IMR-90 (cell line): ENCODE measurements around the gene RPS27L. TPM values are rescaled to one million over a fixed set of nuclear protein-coding genes. Genes with fewer than 3 reads are reported as not detected.

Experiments used
- ATAC-seq: fragments of 200-7000 bp; cut with Tn5 transposase; 2 replicates; pipeline ENCODE4 v1.9.1; 2020; ENCODE audit warnings: low read depth, mild to moderate bottlenecking, moderate library complexity
- BruUV-seq: library from RNA; stranded (reverse); fragments of 400-500 nt; replicated peaks from 2 replicates; lab custom pipeline; 2021; lab: Mats Ljungman, UMichigan
- CTCF ChIA-PET: fragments of 300-600 bp; formaldehyde crosslinking; extraction: SDS; loops from one replicate; lab custom pipeline; 2021; ENCODE audit warnings: antibody characterized with exemption; lab: Yijun Ruan, JAX
- POLR2A ChIA-PET: fragments of 300-600 bp; sonication (Branson Sonifier 250); formaldehyde crosslinking; loops from one replicate; lab custom pipeline; 2022; ENCODE audit warnings: antibody characterized with exemption; ENCODE audit not compliant: unreplicated experiment; lab: Charles Lee
- DNase-seq: peaks from one replicate; pipeline ENCODE4 v3.0.0; 2013
- H2AFZ ChIP-seq: replicated peaks from 2 replicates; pipeline ENCODE3; 2013; ENCODE audit warnings: low read length, mild to moderate bottlenecking; ENCODE audit not compliant: poor library complexity
- H2AK5ac ChIP-seq: 2 replicates; pipeline ENCODE4 v1.6.1; 2013; ENCODE audit warnings: low read depth, low read length, inconsistent platforms
- H2AK9ac ChIP-seq: replicated peaks from 2 replicates; pipeline ENCODE3; 2013; ENCODE audit warnings: mild to moderate bottlenecking, low read depth, low read length, moderate library complexity; ENCODE audit not compliant: poor library complexity
- H2BK120ac ChIP-seq: 2 replicates; pipeline ENCODE4 v1.6.1; 2013; ENCODE audit warnings: low read depth, low read length, inconsistent platforms
- H2BK15ac ChIP-seq: 3 replicates; pipeline ENCODE4 v1.6.1; 2013; ENCODE audit warnings: low read depth, low read length, inconsistent platforms
- H2BK20ac ChIP-seq: 2 replicates; pipeline ENCODE4 v1.6.1; 2013; ENCODE audit warnings: low read depth, mild to moderate bottlenecking, inconsistent platforms, low read length, moderate library complexity
- H2BK5ac ChIP-seq: 2 replicates; pipeline ENCODE4 v1.6.1; 2013; ENCODE audit warnings: mild to moderate bottlenecking, low read depth, low read length, inconsistent platforms; ENCODE audit not compliant: poor library complexity, severe bottlenecking
- H3K14ac ChIP-seq: replicated peaks from 2 replicates; pipeline ENCODE4 v1.6.1; 2013; ENCODE audit warnings: low read depth, low read length, inconsistent platforms
- H3K18ac ChIP-seq: 2 replicates; pipeline ENCODE4 v1.6.1; 2013; ENCODE audit warnings: low read depth, low read length, control low read depth
- H3K23ac ChIP-seq: 2 replicates; pipeline ENCODE4 v1.6.1; 2013; ENCODE audit warnings: low read depth, low read length, inconsistent platforms
- H3K27ac ChIP-seq: 2 replicates; pipeline ENCODE4 v1.5.1; 2013; ENCODE audit warnings: mild to moderate bottlenecking, control low read depth, low read length; ENCODE audit not compliant: insufficient read depth
- H3K27me3 ChIP-seq: 2 replicates; pipeline ENCODE4 v1.6.1; 2013; ENCODE audit warnings: low read length; ENCODE audit not compliant: control insufficient read depth, insufficient read depth
- H3K36me3 ChIP-seq: 2 replicates; pipeline ENCODE4 v1.6.1; 2013; ENCODE audit warnings: low read length, mixed read lengths; ENCODE audit not compliant: control insufficient read depth, insufficient read depth
- H3K4ac ChIP-seq: 2 replicates; pipeline ENCODE4 v1.6.1; 2013; ENCODE audit warnings: low read depth, low read length, inconsistent platforms
- H3K4me1 ChIP-seq: 2 replicates; pipeline ENCODE4 v1.6.1; 2013; ENCODE audit warnings: low read length, mixed read lengths; ENCODE audit not compliant: control insufficient read depth, insufficient read depth
- H3K4me2 ChIP-seq: 2 replicates; pipeline ENCODE4 v1.6.1; 2013; ENCODE audit warnings: low read depth, mild to moderate bottlenecking, control low read depth, low read length, moderate library complexity
- H3K4me3 ChIP-seq: 2 replicates; pipeline ENCODE4 v1.5.1; 2013; ENCODE audit warnings: low read depth, mild to moderate bottlenecking, control low read depth, low read length, moderate library complexity; ENCODE audit not compliant: insufficient read depth
- H3K56ac ChIP-seq: 2 replicates; pipeline ENCODE4 v1.6.1; 2013; ENCODE audit warnings: low read length, inconsistent platforms; ENCODE audit not compliant: insufficient read depth; ENCODE audit errors: extremely low read depth
- H3K79me1 ChIP-seq, 2 experiments: 2 replicates each; pipeline ENCODE4 v1.6.1; 2013; ENCODE audit warnings: low read length in 2 of 2, inconsistent platforms in 1 of 2, low read depth in 1 of 2
- H3K9ac ChIP-seq: 2 replicates; pipeline ENCODE4 v1.6.1; 2013; ENCODE audit warnings: low read depth, low read length, control low read depth
- H3K9me1 ChIP-seq: 2 replicates; pipeline ENCODE4 v1.6.1; 2013; ENCODE audit warnings: low read length, inconsistent platforms; ENCODE audit not compliant: insufficient read depth
- H3K9me3 ChIP-seq: 2 replicates; pipeline ENCODE4 v1.6.1; 2013; ENCODE audit warnings: low read length; ENCODE audit not compliant: control insufficient read depth, insufficient read depth
- H4K20me1 ChIP-seq: 2 replicates; pipeline ENCODE4 v1.6.1; 2013; ENCODE audit warnings: low read length, inconsistent platforms; ENCODE audit not compliant: insufficient read depth
- H4K5ac ChIP-seq: 2 replicates; pipeline ENCODE4 v1.6.1; 2013; ENCODE audit warnings: mild to moderate bottlenecking, low read depth, low read length, control low read depth
- H4K8ac ChIP-seq, 2 experiments: 2 replicates each; pipeline ENCODE4 v1.6.1; 2013; ENCODE audit warnings: low read depth in 2 of 2, low read length in 2 of 2, control low read depth in 1 of 2, inconsistent platforms in 1 of 2
- H4K91ac ChIP-seq: 2 replicates; pipeline ENCODE4 v1.6.1; 2013; ENCODE audit warnings: low read depth, low read length, inconsistent platforms; ENCODE audit not compliant: insufficient read depth
- BHLHE40 ChIP-seq: fragments of 150-350 bp; IDR thresholded peaks from 2 replicates; pipeline ENCODE4 v1.6.1; 2016; ENCODE audit warnings: mild to moderate bottlenecking, low read depth, low read length
- MAFK ChIP-seq: IDR thresholded peaks from 2 replicates; pipeline ENCODE4 v1.6.1; 2012; ENCODE audit warnings: low read depth, low read length, improper control_type of control experiment
- WGBS, 2 experiments: methylation state at CpG; one replicate each; pipeline versions ENCODE4 v1.1.5 to v1.1.7; 2013; ENCODE audit warnings: missing lambda C conversion rate in 2 of 2; ENCODE audit not compliant: insufficient read length in 1 of 2; ENCODE audit errors: extremely low coverage in 2 of 2; 5-methylcytosine and 5-hydroxymethylcytosine counted together
- dilution Hi-C: fragments of 300-500 bp; cut with HindIII; formaldehyde crosslinking; loops from one replicate; pipeline ENCODE4 v1.14.3; 2018; ENCODE audit warnings: low sequenced_read_pairs; ENCODE audit not compliant: unreplicated experiment
- in situ Hi-C: fragments of 300-500 bp; cut with MboI; formaldehyde crosslinking; loops from 3 replicates; pipeline ENCODE4 v1.14.3; 2019; ENCODE audit warnings: low sequenced_read_pairs, inconsistent platforms, mixed read lengths
- intact Hi-C: fragments of 100-400 bp; cut with micrococcal nuclease; formaldehyde crosslinking; loops from 2 replicates; pipeline ENCODE4 v1.10.0; 2022
- polyA plus RNA-seq, 3 experiments: library from polyadenylated mRNA; depleted of rRNA; stranded (reverse); fragments of >200 nt; gene quantifications; 2 replicates each; pipeline ENCODE4 v1.2.3, GENCODE V29; 2012; ENCODE audit warnings: low replicate concordance in 1 of 3
- total RNA-seq: library from RNA; depleted of rRNA; stranded (reverse); fragments of >200 nt; gene quantifications from 2 replicates; pipeline ENCODE4 v1.2.3, GENCODE V29; 2012

RPS27L gene
- total and polyA plus RNA-seq, 2 of the 4 experiments (the other 2 are of a cell fraction), result 53.1 to 302 TPM

DNA sequence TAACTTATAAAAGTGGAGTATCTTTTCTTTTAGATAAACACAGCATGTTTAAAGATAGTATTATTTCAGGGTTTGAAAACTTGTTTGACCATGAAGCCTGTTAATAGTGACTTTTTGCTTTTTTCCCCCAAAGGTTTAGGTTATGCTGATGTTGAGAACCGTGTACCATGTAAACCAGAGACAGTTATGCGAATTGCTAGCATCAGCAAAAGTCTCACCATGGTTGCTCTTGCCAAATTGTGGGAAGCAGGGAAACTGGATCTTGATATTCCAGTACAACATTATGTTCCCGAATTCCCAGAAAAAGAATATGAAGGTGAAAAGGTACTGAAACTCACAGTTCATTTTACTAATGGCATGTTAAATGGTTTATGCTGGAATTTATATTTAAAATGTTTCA lies 30.6 kb downstream of the RPS27L start:
- no peak overlapping the region for H3K4me3 ChIP-seq
- H3K4me1 ChIP-seq, result peaks cover 2% of the 10 kb centered on the region
- no peak overlapping the region for H4K91ac ChIP-seq
- H2BK120ac ChIP-seq, result no peak overlapping the region
- peak overlapping the region; percentile 5; the same call in 1 of the 2 replicates for H3K18ac ChIP-seq
- no TSS peak for BruUV-seq
- H3K14ac ChIP-seq, result peak overlapping the region; percentile 60; the same call in 1 of the 2 replicates
- dilution Hi-C loops, result no loop called here
- peaks cover 7% of the 10 kb centered on the region; the same call in 1 of the 2 replicates for H4K20me1 ChIP-seq
- H2BK15ac ChIP-seq, result no peak overlapping the region
- no peak overlapping the region for H2AK5ac ChIP-seq
- H3K4me2 ChIP-seq, result no peak overlapping the region
- intact Hi-C loops, result no loop called here
- DNase-seq, result no peak
- no peak overlapping the region for H2AK9ac ChIP-seq
- POLR2A ChIA-PET, result no interaction called here
- H4K8ac ChIP-seq, result peak overlapping the region in 1 of 2 experiments; percentile 1; a peak in 1 of 4 replicates
- H3K23ac ChIP-seq, result peak overlapping the region; percentile 7
- CTCF ChIA-PET, result no interaction called here
- no peak overlapping the region for H3K56ac ChIP-seq
- H3K9ac ChIP-seq, result no peak overlapping the region
- no peak overlapping the region; the same call in 1 of the 2 replicates for H3K27ac ChIP-seq
- H3K36me3 ChIP-seq, result peaks cover 28% of the 10 kb centered on the region
- peak overlapping the region; percentile 49 for H2BK5ac ChIP-seq
- no peak for TF ChIP-seq BHLHE40
- TF ChIP-seq MAFK, result peak; percentile 86
- in situ Hi-C loops, result no loop called here
- H3K9me3 ChIP-seq, result no peaks in the 10 kb centered on the region
- no peaks in the 10 kb centered on the region for H3K27me3 ChIP-seq
- H3K4ac ChIP-seq, result no peak overlapping the region
- H2AFZ ChIP-seq, result no peak overlapping the region
- ATAC-seq, result no peak
- H4K5ac ChIP-seq, result peak overlapping the region; percentile 4; the same call in 1 of the 2 replicates
- peaks cover 14 to 49% of the 10 kb centered on the region in 2 experiments for H3K79me1 ChIP-seq
- WGBS, 2 experiments, result 80% methylated on average over 1 of the region's 3 CpGs; no CpG with 5 or more reads in 1 of the 2 experiments
- H3K9me1 ChIP-seq, result peaks cover 6% of the 10 kb centered on the region; the same call in 1 of the 2 replicates
- H2BK20ac ChIP-seq, result no peak overlapping the region
